ENCODE results near the gene FTH1.

Gene FTH1

GRCh38 chr11:61976813-61977475 lies 9.5 kb upstream of the FTH1 start:
- no peaks in the 10 kb centered on the region for H3K9me3 ChIP-seq (ENCODE audit: control insufficient read depth, insufficient read depth, low read length)
- H3K36me3 ChIP-seq (ENCODE audit: control insufficient read depth, insufficient read depth, low read length): no peaks in the 10 kb centered on the region
- H3K4me3 ChIP-seq (ENCODE audit: low read depth, low read length): no peak overlapping the region
- peaks cover 21% of the 10 kb centered on the region for H3K27me3 ChIP-seq (ENCODE audit: control insufficient read depth, insufficient read depth, low read length)
- no peak overlapping the region for H3K9ac ChIP-seq (ENCODE audit: low read depth, low read length)
- no peak overlapping the region for H3K27ac ChIP-seq (ENCODE audit: low read depth, low read length)
- peaks cover 11% of the 10 kb centered on the region for H3K4me1 ChIP-seq (ENCODE audit: control insufficient read depth, insufficient read depth, low read length)

GRCh38 chr11:61976420-61976800 lies 9.0 kb upstream of the FTH1 start:
- H3K36me3 ChIP-seq (ENCODE audit: control insufficient read depth, insufficient read depth, low read length): no peaks in the 10 kb centered on the region
- no peak overlapping the region for H3K9ac ChIP-seq (ENCODE audit: low read depth, low read length)
- peaks cover 14% of the 10 kb centered on the region for H3K4me1 ChIP-seq (ENCODE audit: control insufficient read depth, insufficient read depth, low read length)
- no peak overlapping the region for H3K4me3 ChIP-seq (ENCODE audit: low read depth, low read length)
- no peak overlapping the region for H3K27ac ChIP-seq (ENCODE audit: low read depth, low read length)
- no peaks in the 10 kb centered on the region for H3K9me3 ChIP-seq (ENCODE audit: control insufficient read depth, insufficient read depth, low read length)
- H3K27me3 ChIP-seq (ENCODE audit: control insufficient read depth, insufficient read depth, low read length): peaks cover 21% of the 10 kb centered on the region

DNA sequence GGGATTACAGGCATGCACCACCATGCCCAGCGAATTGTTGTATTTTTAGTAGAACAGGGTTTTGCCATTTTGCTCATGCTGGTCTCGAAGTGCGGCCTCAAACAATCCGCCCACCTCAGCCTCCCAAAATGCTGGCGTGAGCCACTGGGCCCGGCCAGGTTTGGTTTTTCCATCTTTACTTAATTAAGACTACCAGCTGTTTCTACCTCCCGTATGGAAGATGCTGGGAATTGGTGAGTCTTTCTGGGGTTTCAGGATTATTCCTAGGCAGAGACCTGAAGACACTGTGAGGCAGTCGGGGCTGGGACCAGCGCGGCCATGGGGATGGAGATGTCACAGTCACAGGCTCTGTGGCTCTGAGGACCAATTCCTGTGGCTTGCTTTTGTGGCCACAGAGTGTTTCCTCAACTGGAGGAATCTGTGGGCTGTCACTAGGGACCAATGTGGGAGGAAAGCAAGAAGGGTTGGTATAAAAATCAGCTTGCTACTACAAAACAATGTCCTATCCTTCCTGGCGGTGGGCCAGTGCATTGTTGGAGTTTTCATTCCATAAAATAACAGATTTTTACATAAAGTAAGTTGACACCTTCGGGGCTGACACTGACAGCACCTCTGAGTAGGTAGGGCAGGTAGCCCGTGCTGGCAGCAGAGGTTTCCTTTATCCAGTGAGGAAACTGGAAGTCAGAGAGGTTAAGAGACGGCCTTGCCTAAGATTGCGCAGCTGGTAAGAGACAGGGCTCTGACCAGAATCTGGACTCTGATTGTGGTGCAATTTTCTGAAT lies 8.4 kb upstream of the FTH1 start:
- Histone ChIP-seq H3K27ac (ENCODE audit: low read depth, low read length) (no peak overlapping the region), H3K4me1 (ENCODE audit: control insufficient read depth, insufficient read depth, low read length) (peaks cover 19% of the 10 kb centered on the region), H3K36me3 (ENCODE audit: control insufficient read depth, insufficient read depth, low read length) (no peaks in the 10 kb centered on the region), H3K27me3 (ENCODE audit: control insufficient read depth, insufficient read depth, low read length) (peaks cover 15% of the 10 kb centered on the region), H3K4me3 (ENCODE audit: low read depth, low read length) (no peak overlapping the region), H3K9me3 (ENCODE audit: control insufficient read depth, insufficient read depth, low read length) (no peaks in the 10 kb centered on the region), H3K9ac (ENCODE audit: low read depth, low read length) (no peak overlapping the region)

- Histone ChIP-seq H3K9ac (ENCODE audit: low read depth, low read length) (no peak overlapping the region), H3K4me3 (ENCODE audit: low read depth, low read length) (no peak overlapping the region), H3K9me3 (ENCODE audit: control insufficient read depth, insufficient read depth, low read length) (no peaks in the 10 kb centered on the region), H3K27ac (ENCODE audit: low read depth, low read length) (no peak overlapping the region), H3K27me3 (ENCODE audit: control insufficient read depth, insufficient read depth, low read length) (peaks cover 6% of the 10 kb centered on the region), H3K36me3 (ENCODE audit: control insufficient read depth, insufficient read depth, low read length) (no peaks in the 10 kb centered on the region), H3K4me1 (ENCODE audit: control insufficient read depth, insufficient read depth, low read length) (peaks cover 19% of the 10 kb centered on the region)
Measured at GRCh38 chr11:61974766-61975631, 7.6 kb upstream of the FTH1 start.

- H3K4me1 ChIP-seq (ENCODE audit: control insufficient read depth, insufficient read depth, low read length): peaks cover 23% of the 10 kb centered on the region
- H3K9me3 ChIP-seq (ENCODE audit: control insufficient read depth, insufficient read depth, low read length): no peaks in the 10 kb centered on the region
- H3K27ac ChIP-seq (ENCODE audit: low read depth, low read length): no peak overlapping the region
- H3K4me3 ChIP-seq (ENCODE audit: low read depth, low read length): no peak overlapping the region
- no peak overlapping the region for H3K9ac ChIP-seq (ENCODE audit: low read depth, low read length)
- H3K27me3 ChIP-seq (ENCODE audit: control insufficient read depth, insufficient read depth, low read length): no peaks in the 10 kb centered on the region; the same call in 1 of the 2 replicates
- H3K36me3 ChIP-seq (ENCODE audit: control insufficient read depth, insufficient read depth, low read length): no peaks in the 10 kb centered on the region
Measured at GRCh38 chr11:61973476-61974162, 6.2 kb upstream of the FTH1 start.

- Histone ChIP-seq H3K4me3 (ENCODE audit: low read depth, low read length) (no peak overlapping the region), H3K27me3 (ENCODE audit: control insufficient read depth, insufficient read depth, low read length) (no peaks in the 10 kb centered on the region), H3K9me3 (ENCODE audit: control insufficient read depth, insufficient read depth, low read length) (no peaks in the 10 kb centered on the region), H3K27ac (ENCODE audit: low read depth, low read length) (peak overlapping the region; percentile 78), H3K36me3 (ENCODE audit: control insufficient read depth, insufficient read depth, low read length) (no peaks in the 10 kb centered on the region), H3K4me1 (ENCODE audit: control insufficient read depth, insufficient read depth, low read length) (peaks cover 27% of the 10 kb centered on the region), H3K9ac (ENCODE audit: low read depth, low read length) (peak overlapping the region; percentile 57; the same call in 1 of the 2 replicates)
Measured at GRCh38 chr11:61972672-61973475, 5.4 kb upstream of the FTH1 start.

DNA sequence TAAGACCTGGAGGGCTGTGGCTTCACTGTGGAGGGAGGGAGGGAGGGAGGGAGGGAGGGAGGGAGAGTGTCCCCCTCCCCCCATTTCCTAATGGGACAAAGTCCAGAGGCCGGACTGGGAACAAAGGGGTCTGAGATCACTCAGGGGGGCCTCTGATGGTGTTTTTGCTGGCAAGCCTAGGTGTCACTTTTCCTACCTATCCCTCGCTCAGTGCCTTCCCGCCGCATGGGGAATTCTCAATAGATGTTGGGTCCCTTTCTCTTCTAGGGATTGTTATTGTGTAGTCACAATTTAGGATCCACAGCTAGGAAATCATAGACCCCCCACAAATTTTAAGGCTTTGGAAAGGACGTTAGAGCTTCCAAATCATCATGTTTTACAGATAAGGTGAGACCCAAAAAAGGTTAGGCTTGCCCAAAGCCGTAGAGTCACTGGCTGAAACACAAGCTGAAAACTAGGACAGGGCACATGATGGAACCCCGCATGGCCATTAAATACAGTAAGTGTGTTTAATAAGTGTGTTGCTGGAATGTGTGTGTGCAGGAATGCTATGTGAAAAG lies 4.8 kb upstream of the FTH1 start:
- peak overlapping the region; percentile 57; the same call in 1 of the 2 replicates for H3K9ac ChIP-seq (ENCODE audit: low read depth, low read length)
- no peaks in the 10 kb centered on the region for H3K36me3 ChIP-seq (ENCODE audit: control insufficient read depth, insufficient read depth, low read length)
- H3K27me3 ChIP-seq (ENCODE audit: control insufficient read depth, insufficient read depth, low read length): no peaks in the 10 kb centered on the region
- H3K4me1 ChIP-seq (ENCODE audit: control insufficient read depth, insufficient read depth, low read length): peaks cover 27% of the 10 kb centered on the region
- no peaks in the 10 kb centered on the region for H3K9me3 ChIP-seq (ENCODE audit: control insufficient read depth, insufficient read depth, low read length)
- no peak overlapping the region for H3K4me3 ChIP-seq (ENCODE audit: low read depth, low read length)
- H3K27ac ChIP-seq (ENCODE audit: low read depth, low read length): peak overlapping the region; percentile 78

DNA sequence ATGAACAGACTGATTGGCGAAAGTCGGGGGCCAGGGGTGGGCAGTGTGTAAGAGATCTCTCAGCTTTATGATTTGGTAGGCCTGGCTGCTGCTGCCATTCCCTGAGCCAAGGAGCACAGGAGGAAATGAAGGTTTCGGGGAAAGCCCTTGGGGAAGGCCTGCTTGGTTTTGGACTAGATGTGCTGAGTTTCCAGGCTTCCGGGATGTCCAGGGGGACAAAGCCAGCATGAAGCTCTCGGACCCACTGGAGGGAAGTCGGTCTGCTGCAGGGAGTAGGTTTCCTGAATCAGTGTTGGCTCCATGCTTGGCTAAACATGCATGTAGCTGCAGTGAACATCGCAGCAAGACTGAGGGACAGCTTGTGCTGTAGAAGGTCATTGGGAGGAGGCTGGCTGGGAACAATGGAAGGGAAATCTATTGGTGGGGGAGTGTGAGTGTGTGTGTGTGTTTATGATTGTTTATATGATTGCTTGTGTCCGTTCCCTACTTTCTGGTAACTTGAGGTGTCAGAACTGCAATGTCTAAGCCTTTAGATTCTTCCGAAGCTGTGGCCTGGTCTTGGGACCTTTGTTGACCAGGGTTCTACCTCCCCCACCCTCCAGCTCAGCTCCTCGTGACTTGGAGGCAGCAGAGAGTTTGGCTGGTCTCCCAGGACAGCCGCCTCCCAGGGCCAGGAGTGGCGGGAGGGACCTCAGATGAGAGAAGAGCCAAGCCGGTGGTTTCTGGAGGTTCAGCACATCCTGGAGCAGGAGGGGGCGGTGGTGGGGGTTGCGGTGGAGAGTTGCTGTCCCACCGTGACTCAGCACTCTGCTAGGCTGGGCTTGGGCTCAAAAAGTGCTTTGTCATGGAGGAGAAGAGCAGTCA lies 4.0 kb upstream of the FTH1 start:
- Histone ChIP-seq H3K9ac (ENCODE audit: low read depth, low read length) (peak overlapping the region; percentile 46), H3K4me1 (ENCODE audit: control insufficient read depth, insufficient read depth, low read length) (peaks cover 27% of the 10 kb centered on the region), H3K27ac (ENCODE audit: low read depth, low read length) (peak overlapping the region; percentile 55), H3K4me3 (ENCODE audit: low read depth, low read length) (peak overlapping the region; percentile 30; the same call in 1 of the 2 replicates), H3K36me3 (ENCODE audit: control insufficient read depth, insufficient read depth, low read length) (peaks cover under 1% of the 10 kb centered on the region; the same call in 1 of the 2 replicates), H3K9me3 (ENCODE audit: control insufficient read depth, insufficient read depth, low read length) (no peaks in the 10 kb centered on the region), H3K27me3 (ENCODE audit: control insufficient read depth, insufficient read depth, low read length) (no peaks in the 10 kb centered on the region)

GRCh38 chr11:61969838-61970662 lies 2.6 kb upstream of the FTH1 start:
- Histone ChIP-seq H3K27me3 (ENCODE audit: control insufficient read depth, insufficient read depth, low read length) (no peaks in the 10 kb centered on the region), H3K4me1 (ENCODE audit: control insufficient read depth, insufficient read depth, low read length) (peaks cover 27% of the 10 kb centered on the region), H3K27ac (ENCODE audit: low read depth, low read length) (no peak overlapping the region), H3K36me3 (ENCODE audit: control insufficient read depth, insufficient read depth, low read length) (peaks cover 12% of the 10 kb centered on the region), H3K9me3 (ENCODE audit: control insufficient read depth, insufficient read depth, low read length) (no peaks in the 10 kb centered on the region), H3K9ac (ENCODE audit: low read depth, low read length) (no peak overlapping the region), H3K4me3 (ENCODE audit: low read depth, low read length) (no peak overlapping the region)
